SK-N-SH treated with all-trans-retinoic acid at 6 μM for 48 hours (cell line): Measurements from ENCODE around the gene SMIM24.

Experiments used
- CREB5 ChIP-seq: fragments of 250-450 bp; sonication (Bioruptor Pico); IDR thresholded peaks from 2 replicates; pipeline ENCODE4 v1.5.1; 2020; ENCODE audit warnings: low read depth, mild to moderate bottlenecking, moderate library complexity
- CSDC2 ChIP-seq: fragments of 250-450 bp; sonication (Bioruptor Pico); IDR thresholded peaks from 2 replicates; pipeline ENCODE4 v1.5.0; 2020; ENCODE audit warnings: mild to moderate bottlenecking, moderate library complexity
- ZFP3 ChIP-seq: fragments of 250-450 bp; sonication (Bioruptor Pico); IDR thresholded peaks from 2 replicates; pipeline ENCODE4 v1.5.0; 2020; ENCODE audit warnings: mild to moderate bottlenecking, moderate library complexity
- ZFP30 ChIP-seq: fragments of 450-650 bp; formaldehyde crosslinking; IDR thresholded peaks from 2 replicates; pipeline ENCODE4 v1.5.0; 2022; ENCODE audit warnings: mild to moderate bottlenecking, moderate library complexity
- TF ChIP-seq, protein P1 (sequence below): fragments of 250-450 bp; sonication (Bioruptor Pico); IDR thresholded peaks from 2 replicates; pipeline ENCODE4 v1.8.0; 2020; ENCODE audit warnings: mild to moderate bottlenecking, moderate library complexity, borderline replicate concordance

DNA sequence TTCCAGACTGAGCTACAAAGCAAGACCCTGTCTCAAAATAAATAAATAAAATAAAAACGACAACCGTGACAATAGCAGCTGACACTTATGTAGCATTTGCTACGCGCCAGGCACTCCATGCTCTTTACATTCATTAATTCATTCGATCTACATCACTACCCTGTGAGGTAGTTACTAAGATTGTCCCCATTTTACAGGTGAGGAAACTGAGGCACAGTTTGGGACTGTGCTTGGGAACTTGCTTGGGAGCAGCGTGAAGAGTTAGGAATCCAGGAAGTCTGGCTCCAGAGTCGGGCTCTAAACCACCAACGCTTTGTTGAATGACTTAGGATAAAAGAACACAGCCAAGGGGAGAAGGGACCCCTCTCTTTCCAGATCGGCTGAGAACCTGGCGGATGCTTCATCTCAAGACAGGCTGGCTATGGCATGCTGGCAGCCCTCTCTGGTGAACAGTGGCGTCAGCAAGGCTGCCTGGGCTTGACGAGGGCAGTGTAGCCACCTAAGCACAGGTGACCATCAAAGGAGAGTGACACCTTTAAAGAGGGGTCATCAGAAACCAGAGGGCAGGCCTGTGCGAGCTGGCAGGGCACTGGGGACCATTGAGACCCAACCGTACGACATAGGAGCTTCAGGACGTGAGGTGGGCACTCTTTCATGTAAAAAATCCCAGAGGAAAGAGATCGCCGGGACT is 19.6 kb upstream of the SMIM24 start:
- TF ChIP-seq CREB5 (CRISPR knock-in tag) (no peak), CSDC2 (CRISPR knock-in tag) (no peak), ZFP30 (CRISPR knock-in tag) (no peak), ZFP3 (CRISPR knock-in tag) (no peak)
- TF ChIP-seq, protein P1, sequence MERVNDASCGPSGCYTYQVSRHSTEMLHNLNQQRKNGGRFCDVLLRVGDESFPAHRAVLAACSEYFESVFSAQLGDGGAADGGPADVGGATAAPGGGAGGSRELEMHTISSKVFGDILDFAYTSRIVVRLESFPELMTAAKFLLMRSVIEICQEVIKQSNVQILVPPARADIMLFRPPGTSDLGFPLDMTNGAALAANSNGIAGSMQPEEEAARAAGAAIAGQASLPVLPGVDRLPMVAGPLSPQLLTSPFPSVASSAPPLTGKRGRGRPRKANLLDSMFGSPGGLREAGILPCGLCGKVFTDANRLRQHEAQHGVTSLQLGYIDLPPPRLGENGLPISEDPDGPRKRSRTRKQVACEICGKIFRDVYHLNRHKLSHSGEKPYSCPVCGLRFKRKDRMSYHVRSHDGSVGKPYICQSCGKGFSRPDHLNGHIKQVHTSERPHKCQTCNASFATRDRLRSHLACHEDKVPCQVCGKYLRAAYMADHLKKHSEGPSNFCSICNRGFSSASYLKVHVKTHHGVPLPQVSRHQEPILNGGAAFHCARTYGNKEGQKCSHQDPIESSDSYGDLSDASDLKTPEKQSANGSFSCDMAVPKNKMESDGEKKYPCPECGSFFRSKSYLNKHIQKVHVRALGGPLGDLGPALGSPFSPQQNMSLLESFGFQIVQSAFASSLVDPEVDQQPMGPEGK = no peak
